Measurements from ENCODE around the gene YJEFN3.

YJEFN3 gene

DNA sequence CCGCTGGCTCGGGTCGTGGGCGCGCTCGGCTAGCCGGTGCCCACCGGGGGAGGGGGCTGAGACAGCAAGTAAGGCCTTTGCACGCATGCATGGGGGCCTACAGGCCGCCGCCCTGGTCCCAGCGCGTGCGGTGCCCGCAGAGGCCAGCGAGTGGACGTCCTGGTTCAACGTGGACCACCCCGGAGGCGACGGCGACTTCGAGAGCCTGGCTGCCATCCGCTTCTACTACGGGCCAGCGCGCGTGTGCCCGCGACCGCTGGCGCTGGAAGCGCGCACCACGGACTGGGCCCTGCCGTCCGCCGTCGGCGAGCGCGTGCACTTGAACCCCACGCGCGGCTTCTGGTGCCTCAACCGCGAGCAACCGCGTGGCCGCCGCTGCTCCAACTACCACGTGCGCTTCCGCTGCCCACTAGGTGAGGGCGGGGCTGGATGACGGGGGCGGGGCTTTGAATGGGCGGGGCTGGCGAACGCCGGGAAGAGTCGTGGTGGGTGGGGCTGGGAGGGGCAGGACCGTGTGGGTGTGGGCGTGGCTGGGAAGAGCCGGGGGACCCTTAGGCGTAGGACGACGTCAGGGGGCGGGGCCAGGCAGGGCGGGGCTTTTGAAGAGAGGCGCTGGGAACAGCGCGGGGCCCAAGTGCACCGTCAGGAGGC is 11.5 kb downstream of the YJEFN3 start:
- peak in 1 of 2 donors; percentile 29 for ATAC-seq

- peak; percentile 84 to 88 for ATAC-seq
These were observed 12.2 kb downstream of the YJEFN3 start for GRCh38 chr19:19540715-19541515.

GRCh38 chr19:19541616-19542015 is 12.9 kb downstream of the YJEFN3 start:
- no peak for ATAC-seq

- ATAC-seq = no peak
These were observed 13.8 kb downstream of the YJEFN3 start for GRCh38 chr19:19542507-19542906.

DNA sequence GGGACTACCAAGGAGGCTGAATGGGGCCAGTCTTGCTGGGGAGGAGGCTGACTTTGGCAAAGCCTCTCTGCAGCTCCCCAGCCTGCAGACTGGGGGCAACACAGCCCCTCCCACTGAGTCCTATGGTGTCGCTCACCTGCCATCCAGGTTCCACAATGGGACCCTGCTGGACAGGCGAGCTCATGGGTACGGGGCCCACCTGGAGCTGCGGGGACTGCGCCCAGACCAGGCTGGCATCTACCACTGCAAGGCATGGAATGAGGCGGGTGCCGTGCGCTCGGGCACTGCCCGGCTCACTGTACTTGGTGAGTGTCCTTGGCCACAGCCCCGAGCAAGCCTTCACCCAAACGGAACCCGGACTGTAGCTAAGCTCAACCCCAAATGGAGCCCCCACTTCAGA is 14.4 kb downstream of the YJEFN3 start:
- no peak for ATAC-seq

GRCh38 chr19:19543640-19544039 is 14.9 kb downstream of the YJEFN3 start:
- no peak for ATAC-seq

DNA sequence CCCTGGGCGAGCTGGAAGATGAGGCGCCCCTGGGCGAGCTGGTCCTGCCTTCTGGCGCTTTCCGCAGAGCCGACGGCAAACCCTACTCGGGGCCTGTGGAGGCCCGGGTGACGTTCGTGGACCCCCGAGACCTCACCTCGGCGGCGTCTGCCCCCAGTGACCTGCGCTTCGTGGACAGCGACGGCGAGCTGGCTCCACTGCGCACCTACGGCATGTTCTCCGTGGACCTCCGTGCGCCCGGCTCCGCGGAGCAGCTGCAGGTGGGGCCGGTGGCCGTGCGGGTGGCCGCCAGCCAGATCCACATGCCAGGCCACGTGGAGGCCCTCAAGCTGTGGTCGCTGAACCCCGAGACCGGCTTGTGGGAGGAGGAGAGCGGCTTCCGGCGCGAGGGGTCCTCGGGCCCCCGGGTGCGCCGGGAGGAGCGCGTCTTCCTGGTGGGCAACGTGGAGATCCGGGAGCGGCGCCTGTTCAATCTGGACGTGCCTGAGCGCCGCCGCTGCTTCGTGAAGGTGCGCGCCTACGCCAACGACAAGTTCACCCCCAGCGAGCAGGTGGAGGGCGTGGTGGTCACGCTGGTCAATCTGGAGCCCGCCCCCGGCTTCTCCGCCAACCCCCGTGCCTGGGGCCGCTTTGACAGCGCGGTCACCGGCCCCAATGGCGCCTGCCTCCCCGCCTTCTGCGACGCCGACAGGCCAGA is 15.7 kb downstream of the YJEFN3 start:
- no peak for ATAC-seq

DNA sequence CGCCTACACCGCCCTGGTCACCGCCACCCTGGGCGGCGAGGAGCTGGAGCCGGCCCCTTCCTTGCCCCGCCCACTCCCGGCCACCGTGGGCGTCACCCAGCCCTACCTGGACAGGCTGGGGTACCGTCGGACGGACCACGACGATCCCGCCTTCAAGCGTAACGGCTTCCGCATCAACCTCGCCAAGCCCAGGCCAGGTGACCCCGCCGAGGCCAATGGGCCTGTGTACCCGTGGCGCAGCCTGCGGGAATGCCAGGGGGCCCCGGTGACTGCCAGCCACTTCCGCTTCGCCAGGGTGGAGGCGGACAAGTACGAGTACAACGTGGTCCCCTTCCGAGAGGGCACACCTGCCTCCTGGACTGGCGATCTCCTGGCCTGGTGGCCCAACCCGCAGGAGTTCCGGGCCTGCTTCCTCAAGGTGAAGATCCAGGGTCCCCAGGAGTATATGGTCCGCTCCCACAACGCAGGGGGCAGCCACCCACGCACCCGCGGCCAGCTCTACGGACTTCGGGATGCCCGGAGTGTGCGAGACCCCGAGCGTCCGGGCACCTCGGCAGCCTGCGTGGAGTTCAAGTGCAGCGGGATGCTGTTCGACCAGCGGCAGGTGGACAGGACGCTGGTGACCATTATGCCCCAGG is 16.4 kb downstream of the YJEFN3 start:
- ATAC-seq = no peak

GRCh38 chr19:19545707-19546106 is 17.0 kb downstream of the YJEFN3 start:
- no peak for ATAC-seq

DNA sequence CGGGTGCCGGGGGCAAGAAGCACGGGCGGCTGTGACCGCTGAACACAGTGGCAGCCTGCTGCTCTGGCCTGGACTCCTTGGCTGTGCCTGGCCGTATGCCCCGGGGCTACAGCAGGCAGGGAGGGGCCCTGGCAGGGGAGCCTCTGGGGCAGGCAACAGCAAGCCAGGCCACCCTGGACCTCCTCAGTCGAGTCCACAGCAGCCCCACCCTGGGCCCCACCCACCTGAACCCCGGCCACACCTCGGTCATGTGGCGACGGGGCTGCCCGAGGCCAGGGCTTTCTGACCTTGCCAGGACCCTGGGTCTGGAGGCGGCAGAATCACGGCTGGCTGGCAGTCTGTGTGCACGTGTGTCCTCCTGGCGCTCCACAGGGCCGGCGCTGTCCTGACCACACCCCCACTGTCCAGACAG is 18.0 kb downstream of the YJEFN3 start:
- no peak for ATAC-seq

DNA sequence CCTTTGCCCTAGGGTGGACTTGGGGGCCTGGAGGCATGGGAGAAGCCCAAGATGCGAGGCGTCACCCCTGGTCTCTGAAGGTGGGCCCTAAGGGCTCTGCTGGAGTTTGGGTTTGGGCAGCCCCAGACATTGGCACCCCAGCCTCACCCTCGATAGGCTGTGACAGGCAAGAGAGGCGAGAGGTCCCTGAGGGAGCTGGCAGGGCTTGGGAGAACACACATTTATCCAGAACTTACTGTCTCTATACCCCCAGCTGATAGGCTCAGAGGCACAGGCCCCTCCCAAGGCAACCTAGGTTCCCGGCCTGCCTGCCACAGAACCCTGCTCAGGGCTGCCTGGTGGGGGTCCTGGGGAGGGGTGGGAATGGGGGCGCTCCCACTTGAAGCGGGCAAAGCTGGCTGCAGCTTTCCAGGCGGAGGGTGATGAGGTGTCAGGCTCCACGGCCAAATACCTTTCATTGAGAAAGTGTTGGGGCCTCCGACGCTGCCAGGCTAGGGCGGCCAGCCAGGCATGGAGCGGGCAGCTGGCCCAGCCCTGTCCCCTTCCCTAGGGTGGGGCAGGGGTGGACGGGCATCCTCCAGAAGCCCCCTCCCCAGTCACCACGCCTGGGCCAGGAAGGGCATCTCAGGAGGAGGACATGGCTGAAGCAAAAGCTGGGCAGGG is 19.1 kb downstream of the YJEFN3 start:
- ATAC-seq = no peak

DNA sequence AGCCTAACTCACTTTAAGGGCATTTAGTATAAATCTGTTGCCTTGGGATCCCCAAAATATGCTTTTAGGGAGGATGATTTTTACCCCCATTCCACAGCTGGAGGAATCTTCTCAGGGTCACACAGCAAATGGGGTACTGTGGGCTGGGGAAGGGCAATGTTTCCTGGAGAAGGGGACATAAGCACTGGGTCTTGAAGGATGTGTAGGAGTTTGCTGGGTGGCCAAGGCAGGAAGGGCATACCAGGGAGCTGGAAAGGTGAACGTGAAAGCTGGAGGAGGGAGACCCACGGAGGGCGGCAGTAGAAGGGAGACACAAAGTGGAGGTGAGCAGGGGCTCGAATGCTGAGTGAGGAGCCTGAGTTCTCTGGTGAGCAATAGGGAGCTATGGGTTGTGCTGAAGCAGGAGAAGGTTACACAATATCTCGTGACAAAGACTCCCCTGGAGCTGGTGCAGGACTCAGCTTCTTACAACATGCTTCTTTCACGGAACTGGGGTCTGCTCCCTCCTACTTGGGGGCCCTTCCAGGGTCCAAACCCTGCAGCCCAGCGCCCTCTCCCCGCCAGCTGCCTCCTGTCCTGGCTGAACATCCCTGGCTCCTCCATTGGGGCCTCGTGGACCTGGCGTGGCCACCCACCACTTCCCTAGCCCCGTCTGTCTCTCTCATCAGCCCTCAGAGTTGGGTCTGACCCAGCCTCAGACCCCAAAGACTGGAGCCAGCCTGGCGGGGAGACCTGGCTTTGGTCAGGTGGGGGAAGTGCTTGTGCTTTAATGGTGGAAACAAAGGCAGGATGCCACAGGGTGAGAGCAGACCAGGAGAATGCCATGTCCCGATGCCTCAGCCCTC is 20.4 kb downstream of the YJEFN3 start:
- no peak for ATAC-seq

GRCh38 chr19:19549804-19550464 is 21.2 kb downstream of the YJEFN3 start:
- ATAC-seq = no peak

DNA sequence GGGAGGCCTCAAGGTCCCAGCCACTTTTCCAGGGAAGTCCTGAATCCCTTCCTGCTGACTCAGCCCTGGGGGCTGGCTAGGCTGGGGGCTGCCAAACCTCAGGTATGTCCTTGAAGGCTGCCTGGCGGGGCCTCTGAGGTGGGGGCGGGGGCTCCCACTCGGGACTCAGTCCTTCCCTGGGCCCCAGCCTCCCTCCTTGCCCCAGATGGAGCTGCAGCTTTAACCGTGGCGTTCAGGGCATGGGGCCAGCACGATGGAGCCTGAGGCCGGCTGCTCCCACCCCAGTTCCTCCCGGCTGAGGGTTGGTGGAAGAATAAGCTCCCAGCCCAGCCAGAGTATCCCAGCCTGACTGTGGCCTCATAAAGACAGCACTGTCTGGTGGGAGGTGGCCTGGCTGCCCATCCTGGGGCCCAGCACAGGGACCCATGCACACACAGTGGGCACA is 21.8 kb downstream of the YJEFN3 start:
- no peak for ATAC-seq

DNA sequence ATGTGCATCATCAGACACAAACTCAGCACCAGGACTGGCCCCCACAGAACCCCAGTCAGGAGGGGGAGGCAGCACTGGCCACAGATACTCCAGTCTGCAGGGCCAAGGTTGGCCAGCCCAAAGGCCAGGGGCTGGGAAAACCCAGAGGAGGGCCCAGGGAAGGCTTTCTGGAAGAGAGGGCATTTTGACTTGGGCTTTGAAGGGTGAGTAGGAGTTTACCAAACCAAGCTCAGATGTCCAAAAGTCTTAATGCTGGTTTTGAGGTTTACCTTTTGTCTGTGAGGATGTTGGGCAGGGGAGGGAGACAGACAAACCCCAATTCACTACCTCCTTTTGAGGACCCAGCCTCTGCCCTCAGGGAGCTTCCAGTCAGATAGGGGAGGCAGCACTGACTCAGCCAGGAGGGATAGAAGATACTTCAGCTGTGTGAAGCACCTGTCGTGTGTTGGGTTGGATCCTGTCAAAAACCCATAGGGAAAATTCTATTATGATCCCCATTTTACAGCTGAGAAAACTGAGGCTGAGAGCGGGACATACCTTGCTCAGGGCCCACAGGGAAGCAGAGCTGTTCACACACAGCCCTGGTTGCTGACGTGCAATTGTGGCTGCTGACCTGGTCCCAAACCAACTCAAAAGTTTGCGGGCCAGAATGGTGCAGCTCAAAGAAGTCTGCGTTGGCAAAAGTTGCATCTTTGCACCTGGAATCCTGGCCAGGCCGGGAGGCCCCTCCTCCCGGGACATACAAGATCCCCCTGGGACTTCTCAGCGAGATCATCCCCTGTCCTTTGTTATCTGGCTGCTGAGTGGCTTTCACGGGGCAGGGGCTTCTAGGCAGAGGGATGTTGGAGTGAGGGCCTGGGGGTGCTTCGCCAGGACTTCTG is 22.5 kb downstream of the YJEFN3 start:
- no peak for ATAC-seq

DNA sequence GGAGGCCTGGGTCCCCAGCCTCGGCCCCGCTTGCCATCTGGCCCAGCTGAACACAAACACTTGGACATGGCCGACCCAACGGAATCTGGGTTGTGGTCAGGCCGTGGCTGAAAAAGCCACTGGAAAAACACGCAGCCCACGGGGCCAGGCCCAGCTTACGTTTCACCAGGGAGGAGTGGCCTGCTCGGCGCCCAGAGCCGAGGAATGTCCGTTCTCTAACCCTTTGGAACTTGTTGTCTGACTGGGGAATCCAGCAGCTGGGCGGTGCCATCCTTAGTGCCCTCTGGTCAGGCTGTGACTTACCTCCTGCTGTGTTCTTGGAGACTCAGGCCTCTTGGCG is 23.1 kb downstream of the YJEFN3 start:
- ATAC-seq = no peak

- peak in 1 of 2 donors; percentile 37 for ATAC-seq
These were observed 24.1 kb downstream of the YJEFN3 start for GRCh38 chr19:19552798-19553197.

GRCh38 chr19:19553670-19554069 is 25.0 kb downstream of the YJEFN3 start:
- no peak for ATAC-seq

GRCh38 chr19:19554074-19555023 is 25.6 kb downstream of the YJEFN3 start:
- ATAC-seq = peak; percentile 49 to 61

All from activated CD4-positive, CD25-positive, alpha-beta regulatory T cell treated with anti-CD3 and anti-CD28 coated beads, Interleukin-2, amount 50 U/mL, for 24 hours (primary cell).